Femur (tissue), 1 donor: ENCODE data around the gene BMF.
A peak's percentile ranks its signal among the peaks of the same experiment; 100 is the strongest.
"Not testable (repeated sequence)": the region's sequence is repeated elsewhere in the genome, so short reads cannot be mapped to it uniquely, and the experiment has no call there.

Experiments used
- DNase-seq: peaks from one replicate; pipeline ENCODE4 v3.0.0-alpha.2; 2017

Gene BMF

DNA sequence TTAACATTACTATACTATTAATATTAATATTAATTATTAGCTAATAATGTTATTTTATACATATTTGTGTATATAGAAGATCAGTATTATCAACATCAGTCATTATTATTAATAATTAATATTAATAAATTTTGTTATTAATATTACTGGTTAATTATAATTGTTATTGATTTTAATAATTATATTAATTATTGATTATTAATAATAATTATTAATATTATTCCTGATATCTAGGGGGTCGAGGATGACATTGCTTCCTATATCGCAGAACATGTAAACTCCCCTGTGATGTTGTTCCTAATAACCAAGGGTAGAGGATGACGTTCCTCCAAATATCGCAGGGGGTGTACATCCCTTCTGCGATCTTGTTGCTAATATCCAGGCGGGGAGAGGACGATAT, 17.3 kb upstream of the BMF start:
- DNase-seq: no peak

DNA sequence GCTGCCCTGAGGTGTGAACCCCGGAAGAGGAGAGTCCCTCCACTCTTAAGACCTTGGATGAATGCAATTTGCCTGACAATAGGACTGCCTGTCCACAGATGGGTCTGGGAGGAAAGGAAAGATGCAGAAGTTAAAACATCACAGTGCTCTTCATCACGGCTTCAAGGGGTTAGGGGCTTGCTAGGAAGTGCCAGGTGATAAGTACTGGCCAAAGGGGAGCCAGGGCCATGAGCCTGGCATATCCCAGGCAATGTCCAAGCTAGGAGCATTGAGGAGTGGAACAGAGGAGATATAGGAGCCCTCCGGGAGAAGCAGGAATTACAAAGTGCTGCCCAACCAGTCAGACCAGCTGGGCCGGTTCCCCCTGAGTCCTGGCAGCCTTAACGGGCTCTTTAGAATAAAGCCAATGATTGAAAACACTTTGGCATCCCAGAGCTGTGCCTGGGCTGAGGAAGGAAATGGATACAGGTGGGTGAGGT, 16.2 kb upstream of the BMF start:
- not testable (repeated sequence) for DNase-seq

DNA sequence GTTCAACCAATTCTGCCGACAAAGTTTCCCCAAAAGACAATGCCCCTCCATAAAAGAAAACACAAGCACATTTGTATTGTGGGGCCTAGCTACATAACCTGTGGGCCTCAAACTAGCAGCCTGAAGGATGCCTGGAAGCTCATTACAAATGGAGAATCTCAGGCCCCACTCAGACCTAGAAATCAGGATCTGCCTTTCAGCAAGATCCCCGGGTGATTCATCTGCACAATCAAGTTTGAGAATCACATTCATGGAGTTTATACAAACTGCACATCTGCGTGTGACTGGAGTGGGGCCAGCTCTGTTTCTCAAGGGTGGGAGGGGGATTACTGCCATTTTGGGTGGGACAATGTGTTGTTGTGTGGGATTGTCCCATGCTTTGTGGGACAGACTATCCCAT, 15.7 kb upstream of the BMF start:
- DNase-seq: not testable (repeated sequence)

DNA sequence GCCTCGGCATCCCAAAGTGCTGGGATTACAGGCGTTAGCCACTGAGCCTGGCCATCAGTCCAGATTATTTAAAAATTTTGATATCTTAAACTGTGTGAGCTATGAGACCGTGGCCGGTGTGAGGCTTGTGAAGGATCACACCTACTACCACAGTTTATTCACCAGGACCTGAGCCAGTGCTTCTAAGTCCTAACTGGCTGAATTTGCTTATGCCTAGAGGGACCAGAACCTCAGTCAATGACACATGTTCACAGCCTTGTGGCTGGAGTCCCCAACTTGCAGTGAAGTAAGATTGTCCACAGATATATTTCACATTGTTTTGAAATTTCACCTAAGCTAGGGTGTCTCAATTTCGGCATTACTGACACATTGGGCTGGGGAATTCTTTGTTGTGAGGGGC, 15.2 kb upstream of the BMF start:
- not testable (repeated sequence) for DNase-seq

DNA sequence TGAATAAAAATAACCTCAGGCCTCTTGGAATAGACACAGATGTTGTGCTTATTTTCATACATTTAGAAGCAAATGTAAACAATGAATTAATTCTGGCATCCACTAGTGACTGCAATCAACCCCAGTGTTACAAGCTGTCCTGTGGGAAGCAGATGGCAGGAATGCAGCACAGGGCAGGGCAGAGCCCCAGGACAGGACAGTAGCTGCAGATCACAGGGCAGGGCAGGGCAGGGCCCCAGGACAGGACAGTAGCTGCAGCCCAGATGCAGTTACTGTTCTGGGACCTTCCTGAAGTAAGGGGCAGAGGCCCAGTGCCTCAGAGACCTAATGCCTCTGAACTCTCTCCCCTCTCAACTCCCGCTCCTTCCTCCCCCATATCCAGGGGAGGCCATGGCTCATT, 14.3 kb upstream of the BMF start:
- DNase-seq: not testable (repeated sequence)

DNA sequence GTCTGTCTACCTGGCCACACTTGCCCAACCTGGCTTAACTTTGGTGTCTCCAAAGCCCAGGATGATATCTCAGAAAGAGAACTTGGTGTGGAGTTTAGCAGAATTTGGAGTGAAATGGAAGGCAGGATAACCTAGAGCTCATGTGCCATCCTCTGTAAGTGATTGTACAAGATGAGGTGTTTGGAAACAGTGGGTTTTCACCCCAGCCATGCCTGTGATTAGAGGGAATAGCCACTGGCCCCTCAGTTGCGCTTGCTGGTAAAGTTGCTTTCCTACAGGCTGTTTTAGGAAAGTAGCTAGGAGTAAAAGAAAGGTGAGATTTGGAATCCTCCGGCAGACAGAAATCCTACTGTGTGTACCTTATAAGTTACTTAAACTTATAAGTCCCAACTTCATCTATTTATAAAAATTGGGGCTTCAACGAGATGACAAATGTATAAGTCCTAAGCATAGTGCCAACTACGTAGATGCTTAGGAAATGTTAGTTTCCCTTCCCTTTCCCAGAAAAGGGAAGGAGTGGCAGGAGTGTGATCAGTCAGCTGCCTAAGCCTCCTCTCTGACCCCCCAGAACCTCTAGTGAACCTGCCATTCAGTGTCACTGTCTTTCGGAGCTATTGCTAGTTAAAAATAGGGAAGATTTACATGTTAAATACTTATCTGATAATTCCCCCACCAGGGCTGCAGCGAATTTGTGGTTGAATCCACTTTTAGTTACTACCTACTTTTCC, 13.4 kb upstream of the BMF start:
- no peak for DNase-seq

DNA sequence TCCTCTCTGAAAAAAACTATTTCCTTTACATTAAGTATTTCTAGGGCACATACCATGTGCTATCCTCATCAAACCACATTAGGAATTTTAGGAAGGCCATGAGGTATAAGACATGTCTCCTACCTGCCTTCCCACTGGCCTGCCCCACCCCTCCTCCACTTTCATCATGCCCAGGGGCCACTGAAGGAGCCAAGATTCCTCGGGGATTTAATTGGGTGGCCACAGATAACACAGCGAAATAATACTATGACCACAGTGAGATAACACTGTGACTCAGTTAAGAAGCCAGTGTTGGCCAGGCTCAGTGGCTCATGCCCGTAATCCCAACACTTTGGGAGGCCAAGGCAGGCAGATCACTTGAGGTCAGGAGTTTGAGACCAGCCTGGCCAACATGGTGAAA, 9.8 kb upstream of the BMF start:
- DNase-seq: no peak

DNA sequence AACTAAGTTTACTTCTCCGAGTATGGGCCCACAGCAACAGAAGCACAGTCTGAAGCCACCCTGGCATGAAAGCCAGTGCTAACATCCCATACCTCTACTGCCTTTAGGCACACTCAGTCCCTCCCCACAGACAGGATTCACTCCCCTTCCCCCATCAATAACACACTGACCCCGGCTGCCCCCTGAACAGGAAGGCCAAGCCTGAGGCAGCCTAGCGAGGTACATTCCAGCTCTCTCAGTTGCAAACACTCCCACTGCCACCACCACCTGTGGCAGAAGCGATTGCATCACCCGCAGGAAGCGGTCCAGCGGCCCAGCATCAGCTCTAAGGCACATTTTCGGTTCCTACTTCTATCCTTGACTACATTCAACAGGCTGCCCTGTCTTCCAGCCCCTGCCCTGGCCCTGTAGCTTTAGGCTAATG, 7.0 kb upstream of the BMF start:
- DNase-seq: peak; percentile 59

DNA sequence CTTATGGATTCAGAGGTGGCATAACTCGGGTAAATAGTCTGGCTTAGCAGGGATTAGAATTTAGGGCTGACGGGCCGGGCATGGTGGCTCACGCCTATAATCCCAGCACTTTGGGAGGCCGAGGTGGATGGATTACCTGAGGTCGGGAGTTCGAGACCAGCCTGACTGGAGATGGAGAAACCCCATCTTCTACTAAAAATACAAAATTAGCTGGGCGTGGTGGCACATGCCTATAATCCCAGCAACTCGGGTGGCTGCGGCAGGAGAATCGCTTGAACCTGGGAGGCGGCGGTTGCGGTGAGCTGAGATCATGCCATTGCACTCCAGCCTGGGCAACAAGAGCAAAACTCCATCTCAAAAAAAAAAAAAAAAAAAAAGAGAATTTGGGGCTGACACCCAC, 6.4 kb upstream of the BMF start:
- DNase-seq: not testable (repeated sequence)

DNA sequence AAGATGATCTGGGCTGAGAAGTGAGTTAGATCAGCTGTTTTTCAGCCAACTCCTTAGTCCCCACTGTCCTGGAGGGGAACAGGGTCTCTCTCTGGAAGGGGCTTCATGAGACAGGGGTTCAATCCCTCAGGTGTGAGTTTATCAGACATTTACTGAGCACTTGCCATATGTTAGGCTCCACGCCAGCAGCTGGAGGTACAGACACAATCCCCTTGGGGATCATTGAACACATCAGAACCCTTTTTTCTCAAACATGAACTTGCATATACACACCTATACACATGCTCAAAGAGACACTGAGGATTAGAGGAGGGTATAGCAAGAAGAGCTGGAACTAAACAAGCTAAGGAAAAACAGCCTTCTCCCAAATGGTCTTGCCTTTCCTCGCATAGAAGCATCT, 5.5 kb upstream of the BMF start:
- no peak for DNase-seq

DNA sequence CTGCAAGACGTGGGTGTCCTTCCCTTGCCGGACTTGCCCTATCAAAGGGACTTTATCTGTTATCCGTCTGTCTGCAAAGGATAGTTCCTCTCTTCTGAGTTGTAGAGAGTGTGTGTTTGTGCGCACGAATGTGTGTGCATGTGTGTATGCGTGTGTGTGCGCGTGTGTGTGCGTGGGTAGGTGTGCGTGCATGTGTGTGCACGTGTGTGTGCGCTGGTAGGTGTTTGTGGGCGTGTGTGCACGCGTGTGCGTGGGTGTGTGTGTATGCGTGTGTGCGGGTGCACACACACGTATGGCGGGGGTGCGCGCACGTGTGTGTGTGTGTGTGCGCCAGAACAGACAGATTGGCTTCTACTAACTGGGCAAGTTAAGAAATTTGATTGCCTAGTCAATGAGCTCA, 4.1 kb upstream of the BMF start:
- DNase-seq: no peak

DNA sequence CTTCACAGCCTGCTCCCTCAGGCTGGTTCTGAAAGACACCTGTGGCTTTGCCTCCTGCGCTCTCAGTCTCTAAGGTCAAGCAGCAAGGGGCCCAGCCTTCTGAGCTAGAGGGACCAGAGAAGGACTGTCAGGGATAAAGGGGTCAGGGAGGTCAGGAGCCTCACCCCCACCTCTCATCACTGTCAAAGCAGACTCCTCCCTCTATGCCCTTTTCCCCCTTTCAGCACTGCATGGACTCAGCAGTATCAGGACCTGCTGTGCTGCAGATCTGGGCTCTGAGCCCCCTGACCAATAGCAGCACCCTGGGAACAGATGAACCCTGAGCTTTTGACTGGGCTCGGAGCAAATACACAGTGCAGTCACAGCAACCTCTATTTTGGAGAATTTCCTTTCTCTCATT, 3.2 kb upstream of the BMF start:
- no peak for DNase-seq

DNA sequence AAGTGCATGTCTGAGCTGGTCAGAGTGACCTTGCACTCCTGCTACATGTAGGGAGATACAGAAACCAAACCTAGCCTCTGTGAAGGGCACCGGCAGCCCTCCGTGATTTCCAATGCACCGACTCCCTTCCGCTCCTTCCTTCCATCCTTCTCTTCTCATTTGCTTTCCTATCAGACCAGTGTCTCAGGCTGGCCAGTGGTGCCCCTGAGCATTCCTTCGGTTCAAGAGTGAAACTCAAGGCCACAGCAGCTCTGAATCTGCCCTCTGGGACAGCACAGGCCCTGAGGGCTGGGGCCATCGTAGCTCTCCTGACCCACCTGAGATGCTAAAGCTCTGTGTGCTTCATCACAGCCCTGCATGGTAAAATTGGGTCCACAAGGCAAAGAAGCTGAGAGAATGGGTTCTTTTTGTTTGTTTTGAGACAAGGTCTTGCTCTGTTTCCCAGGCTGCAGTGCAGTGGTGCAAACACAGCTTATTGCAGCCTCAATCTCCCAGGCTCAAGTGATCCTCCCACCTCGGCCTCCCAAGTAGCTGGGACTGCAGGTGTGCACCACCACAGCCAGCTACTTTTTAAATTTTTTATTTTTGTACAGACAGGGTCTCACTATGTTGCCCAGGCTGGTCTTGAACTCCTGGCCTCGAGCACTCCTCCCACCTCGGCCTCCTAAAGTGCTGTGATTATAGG, 2.3 kb upstream of the BMF start:
- DNase-seq: no peak

DNA sequence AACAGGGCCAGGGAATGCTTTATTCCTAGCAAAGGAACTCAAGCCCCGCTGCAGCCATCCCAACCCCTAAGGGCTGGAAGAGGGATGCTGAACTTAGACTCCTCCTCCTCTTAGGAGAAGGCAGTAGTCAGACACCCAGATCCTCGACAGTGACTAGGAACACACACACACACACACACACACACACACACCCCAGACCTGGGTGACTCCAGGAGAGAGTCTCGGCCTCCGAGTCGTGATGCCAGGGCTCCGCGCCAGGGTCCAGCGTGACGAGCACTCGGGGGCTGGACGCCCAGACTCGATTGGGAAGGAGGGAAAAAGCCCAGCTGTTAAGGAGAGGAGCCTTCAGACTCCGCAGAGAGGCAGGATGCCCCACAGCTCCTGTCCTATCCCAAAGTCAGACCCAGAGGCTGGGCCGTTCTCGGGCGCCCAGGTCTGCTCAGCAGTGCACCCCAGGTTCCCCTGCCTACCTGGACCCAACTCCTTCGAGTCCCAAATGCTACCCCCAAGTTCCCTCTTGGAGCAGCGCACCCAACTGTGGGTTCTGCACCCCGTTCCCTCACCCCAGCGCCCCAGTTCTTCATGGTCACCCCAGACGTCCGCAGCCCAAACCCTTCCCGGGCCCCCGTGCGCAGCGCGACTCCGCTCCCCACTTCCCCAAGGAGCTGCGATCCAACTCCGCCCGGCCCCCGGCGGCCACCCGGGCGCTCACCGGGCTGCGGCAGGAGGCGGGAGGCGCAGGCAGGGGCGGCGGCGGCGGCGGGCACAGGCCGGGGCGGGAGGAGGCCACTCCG, 421 bp downstream of the BMF start:
- peak; percentile 83 for DNase-seq

DNA sequence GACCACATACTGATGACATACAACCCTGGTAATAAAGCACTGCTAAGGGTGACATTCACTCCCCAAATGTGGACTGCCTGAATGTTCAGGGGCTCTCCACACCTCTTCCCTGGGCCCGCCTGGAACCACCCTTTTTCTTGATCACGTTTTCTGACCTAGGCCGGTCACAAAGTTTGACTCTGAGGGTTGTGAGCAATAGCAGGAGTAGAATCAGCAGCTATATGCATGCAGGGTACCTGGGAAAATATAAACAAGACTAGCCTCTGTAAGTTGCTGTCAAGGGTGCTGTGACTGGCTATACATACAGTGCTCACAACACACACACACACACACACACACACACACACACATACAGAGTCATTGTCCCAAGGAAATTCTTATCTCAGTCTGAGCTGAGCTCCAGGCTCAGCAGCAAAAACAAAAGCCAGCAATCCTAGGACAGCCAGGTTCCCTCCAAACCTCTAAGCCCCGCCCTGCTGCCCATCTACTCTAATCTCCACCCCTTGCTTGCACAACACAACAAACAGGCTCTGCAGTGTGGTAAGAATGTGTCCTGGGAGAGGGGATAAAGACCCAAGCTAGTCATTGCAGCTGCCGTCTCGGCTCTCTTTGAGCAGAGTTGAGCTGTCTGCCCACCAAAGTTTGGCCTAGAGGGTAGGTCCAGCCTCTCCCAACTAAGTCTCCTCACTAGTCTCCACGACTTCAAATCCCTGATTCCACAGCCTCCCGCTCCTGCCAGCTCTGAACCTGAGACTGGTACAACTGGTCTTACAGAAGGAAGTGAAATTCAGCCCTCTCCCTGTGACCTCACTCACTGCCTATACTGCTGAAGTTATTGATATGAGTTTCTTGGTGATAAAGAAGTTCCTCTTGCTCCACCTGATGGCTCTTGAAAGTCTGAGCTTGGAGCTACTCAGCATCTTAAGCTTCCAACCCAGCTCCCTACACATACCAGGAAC, 2.2 kb downstream of the BMF start:
- DNase-seq: peak; percentile 57

DNA sequence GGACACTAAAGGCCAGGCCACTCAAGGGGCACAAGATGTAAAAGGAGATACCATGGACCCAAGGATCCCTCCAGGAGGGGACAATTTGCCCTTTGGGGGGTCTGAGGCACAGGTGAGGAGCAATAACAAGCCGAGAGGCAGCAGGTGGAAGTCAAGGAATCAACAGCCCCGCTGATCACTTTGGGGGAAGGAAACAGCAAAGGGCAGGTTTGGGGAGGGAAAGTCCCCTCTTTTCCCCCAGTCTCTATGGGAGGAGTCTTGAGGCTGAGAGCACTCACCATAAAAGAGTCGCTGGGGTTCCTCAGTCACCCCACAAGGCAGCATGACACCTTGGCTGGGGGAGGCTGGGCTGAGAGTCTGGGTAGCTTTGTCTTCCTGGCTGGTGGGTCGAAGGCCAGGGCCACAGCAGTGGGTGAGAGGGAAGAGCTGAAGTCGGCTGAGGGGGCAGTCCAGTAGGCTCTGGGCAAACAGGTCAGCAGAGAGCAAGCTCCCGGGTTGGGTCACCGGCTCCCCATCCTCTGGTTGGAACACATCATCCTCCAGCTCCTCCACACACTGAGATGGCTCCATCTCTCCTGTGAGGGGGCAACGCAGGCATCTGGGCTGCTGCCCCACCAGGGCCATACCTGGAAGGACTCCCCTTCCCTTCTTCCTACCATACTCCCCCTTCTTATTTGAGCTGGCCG, 3.0 kb downstream of the BMF start:
- no peak for DNase-seq

DNA sequence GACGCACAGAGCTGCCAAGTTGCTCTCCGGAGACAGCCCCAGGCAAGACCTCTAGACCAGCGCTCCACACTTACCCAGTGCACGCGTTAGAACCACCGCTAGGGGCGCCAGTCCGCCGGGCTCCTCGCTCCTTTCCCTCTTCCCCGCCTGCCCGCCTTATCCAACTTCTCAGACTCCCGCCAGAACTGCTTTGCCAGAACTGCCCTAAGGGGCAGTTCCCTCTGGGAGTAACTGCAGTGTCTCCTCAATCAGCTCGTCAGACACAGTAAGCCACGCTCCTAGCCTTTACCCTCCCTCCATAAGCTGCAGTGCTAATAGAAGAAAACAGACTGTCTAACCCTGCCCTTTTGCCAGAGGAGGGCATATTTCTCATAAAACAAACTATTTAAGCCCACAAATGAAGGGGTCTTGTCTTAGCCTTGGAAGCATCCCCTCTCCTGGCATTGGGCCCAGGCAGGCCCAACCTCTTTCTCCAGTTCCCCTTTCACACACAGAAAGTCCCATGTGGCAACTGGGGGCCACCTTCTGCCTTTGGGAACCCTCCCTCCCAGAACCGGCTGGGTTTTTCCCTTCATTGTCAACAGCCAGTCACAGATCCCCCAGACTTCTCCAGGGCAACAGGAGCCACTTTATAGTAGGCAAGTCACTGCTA, 3.7 kb downstream of the BMF start:
- peak; percentile 95 for DNase-seq

DNA sequence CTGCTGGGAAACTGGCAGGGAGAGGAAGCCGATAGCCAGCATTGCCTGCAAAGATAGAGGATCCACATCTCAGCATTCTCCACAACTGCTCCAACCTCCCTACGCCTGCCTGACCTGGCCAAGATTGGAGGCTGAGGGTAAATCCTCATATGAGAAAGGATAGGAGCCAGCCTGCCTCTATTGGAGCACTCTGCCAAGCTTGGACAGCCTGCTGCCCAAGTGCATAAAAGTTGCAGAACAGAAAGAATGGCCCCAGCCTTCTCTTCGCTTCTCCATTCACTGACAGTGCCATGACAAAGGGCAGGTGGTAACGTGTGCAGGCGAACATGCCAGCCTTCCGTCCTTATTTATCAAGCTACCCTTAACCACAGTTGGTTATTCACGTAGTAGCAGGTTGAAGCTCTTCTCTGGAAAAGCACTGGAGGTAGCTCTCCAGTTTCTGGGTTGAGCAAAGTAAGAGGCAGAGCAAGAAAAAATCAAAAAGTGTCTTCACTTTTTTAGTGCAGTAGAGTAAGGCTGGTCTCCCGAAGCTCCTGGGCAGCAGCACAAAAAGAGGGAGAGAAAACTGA, 4.3 kb downstream of the BMF start:
- no peak for DNase-seq

DNA sequence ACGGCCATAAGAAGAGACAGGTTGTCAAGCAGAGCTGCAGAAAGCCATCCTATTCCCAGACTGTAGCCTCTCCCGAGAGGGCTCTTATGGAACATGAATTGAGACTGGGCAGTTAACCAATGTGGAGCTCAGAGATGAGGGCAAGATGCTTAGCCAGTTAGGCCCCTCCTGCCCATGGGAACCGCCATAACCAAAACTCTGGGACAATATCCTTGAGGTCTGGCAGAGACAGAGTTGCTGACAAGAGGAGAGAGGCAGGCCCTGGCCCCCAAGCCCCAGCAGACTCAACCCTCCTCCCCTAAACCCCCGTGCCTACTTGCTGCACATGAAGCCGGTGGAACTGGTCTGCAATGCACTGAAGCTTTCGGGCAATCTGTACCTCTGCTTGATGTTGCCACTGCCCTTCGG, 4.8 kb downstream of the BMF start:
- peak; percentile 68 for DNase-seq

DNA sequence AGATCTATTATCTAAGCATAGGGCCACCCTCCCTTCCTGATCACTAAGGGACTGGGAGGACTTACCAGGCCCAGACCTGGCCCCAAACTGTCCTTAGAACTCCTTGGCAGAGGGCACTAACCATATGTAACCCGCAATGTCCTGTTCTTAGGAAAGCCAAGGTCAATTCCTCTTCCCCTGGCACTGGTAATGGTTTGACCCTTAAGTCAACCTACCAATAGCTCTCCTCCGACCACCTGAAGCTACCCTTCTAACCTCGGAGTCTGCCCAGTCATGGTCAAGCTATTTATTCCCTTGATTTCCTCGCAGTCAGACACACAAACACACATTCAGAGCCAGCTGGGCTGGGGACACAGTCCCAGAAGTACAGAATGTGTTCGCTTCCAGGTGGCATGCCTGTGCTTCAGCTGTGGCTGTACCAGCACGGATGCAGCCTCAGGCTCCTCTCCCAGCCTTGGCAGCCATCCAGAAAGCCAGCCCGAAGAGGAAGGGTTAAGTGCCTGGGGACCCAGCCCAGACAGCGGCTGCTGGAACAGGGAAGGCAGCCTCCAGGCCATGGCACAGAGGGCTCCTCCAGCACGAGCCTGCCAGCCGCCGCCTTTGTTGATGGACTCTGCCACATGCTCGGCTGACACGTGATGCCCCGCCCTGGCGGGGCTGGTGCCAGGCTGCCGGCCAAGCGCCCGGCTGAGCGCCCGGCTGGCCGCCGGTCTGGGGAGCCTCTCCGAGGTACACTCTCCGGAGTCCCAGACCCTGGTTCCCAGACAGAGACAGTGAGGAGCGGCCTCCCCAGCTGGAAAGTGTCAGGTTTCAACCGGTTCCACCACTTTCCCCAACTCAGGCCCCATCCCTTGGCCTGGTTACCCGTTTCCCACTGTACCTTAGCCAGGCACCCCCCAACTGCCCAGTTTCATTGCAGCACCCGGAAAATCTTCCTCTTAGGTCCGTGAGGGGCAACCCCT, 5.5 kb downstream of the BMF start:
- peak; percentile 93 for DNase-seq
